Measurements from ENCODE around the gene CYP1B1.
"Not testable (repeated sequence)": the region's sequence is repeated elsewhere in the genome, so short reads cannot be mapped to it uniquely, and the experiment has no call there.

The CYP1B1 gene

DNA sequence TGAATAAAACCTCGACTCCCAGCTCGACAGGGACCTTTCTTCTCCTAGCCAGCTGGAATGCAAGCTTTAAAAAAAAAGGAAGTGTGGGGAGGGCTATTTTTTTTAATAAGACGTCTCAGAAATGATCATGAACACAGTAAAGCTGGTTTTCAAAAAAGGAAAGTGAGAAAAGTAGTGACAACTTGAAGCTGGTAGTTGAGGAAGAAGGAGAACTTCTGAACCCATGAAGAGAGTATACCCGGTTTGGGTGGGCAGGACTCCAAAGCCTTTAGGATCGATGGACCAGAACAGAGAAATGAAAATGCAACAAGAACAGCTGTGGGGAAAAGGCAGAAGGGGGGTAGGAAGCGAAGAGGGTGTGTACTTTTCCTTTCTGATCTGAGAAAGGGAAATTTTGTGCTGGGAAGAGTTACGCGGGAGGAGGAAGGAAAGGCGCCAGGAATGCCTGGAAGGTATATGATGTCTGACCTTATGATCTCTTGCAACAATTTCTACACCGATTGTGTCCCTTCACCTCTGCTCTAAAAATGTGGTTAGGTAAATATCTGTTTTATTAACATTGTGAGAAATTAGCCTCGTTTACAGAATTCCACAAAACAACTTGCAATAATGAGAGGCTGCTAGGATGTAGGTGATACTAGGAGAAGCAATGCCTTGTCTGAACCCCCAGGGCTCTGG is 22.6 kb upstream of the CYP1B1 start:
- no peak for DNase-seq (ENCODE audit: low read depth in 2 of 2)

GRCh38 chr2:38097988-38098385 is 22.0 kb upstream of the CYP1B1 start:
- no peak for DNase-seq (ENCODE audit: low read depth in 2 of 2)

DNA sequence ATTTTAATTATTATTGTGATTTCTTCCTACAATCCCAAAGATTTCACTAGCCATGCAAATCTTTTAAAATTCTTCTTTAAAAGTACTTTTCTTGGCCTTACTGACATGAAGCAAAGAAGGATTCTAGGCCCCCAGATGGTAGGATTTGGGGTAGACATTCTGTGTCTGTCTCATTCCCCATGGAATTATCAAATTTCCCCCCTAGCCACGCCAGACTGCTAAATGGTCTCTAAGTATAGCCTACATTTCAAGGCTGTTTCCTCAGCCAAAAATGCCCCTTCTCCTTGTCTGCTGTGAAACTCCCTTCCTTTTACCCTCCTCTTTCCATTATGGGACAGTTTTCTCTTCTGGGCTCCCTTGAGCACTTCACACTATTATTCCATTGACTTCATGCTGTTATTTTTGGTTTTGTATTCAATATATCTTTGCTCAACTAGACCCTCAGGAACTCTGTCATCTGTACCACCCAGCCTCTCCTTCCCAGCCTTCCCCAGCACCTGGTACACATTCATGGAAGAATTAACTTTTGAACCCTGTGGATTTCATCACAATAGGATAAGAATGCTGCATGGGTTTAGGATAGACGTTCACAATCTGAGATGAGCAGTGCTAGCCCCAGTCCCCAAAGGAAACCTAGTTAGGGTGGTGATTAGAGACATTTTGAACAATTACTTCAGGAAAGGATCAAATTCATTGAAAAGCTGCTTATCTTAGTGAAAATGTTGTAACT is 21.5 kb upstream of the CYP1B1 start:
- no peak for DNase-seq (ENCODE audit: low read depth in 2 of 2)

GRCh38 chr2:38095996-38096861 is 20.3 kb upstream of the CYP1B1 start:
- no peak for DNase-seq (ENCODE audit: low read depth in 2 of 2)

- DNase-seq (ENCODE audit: low read depth in 2 of 2): no peak
Observed at GRCh38 chr2:38095079-38095995, 19.4 kb upstream of the CYP1B1 start.

DNA sequence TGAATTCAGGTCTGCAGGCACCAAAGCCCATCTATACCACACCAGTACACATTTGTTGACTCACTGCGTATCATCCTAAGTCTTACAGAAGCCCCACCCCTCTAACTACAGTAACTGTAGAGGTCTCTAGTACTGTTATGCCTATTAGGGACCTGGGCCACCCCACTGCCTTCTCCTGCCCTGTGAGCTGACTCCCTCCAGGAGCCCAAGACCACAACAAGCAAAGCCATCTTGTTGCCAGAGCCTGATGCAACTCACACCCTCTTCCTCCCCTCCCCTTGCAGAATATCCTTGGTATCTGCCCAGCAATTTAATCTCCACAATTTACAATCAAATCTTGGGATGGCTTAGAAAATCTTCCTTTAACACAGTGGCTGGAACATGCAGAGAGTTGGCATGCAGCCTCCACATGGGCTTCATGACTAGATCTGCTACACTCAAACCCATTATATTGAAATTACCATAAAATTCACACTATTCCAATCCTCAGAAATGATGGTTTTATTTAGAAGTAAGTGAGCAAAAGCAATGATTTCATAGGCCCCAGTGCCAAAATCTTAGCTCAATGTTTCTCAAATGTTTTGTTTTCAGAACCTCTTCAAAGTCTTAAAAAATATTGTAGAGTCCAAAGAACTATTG is 17.7 kb upstream of the CYP1B1 start:
- DNase-seq (ENCODE audit: low read depth in 2 of 2): no peak

GRCh38 chr2:38092196-38092902 is 16.4 kb upstream of the CYP1B1 start:
- DNase-seq (ENCODE audit: low read depth in 2 of 2): no peak

GRCh38 chr2:38091760-38092159 is 15.8 kb upstream of the CYP1B1 start:
- no peak for DNase-seq (ENCODE audit: low read depth in 2 of 2)

DNA sequence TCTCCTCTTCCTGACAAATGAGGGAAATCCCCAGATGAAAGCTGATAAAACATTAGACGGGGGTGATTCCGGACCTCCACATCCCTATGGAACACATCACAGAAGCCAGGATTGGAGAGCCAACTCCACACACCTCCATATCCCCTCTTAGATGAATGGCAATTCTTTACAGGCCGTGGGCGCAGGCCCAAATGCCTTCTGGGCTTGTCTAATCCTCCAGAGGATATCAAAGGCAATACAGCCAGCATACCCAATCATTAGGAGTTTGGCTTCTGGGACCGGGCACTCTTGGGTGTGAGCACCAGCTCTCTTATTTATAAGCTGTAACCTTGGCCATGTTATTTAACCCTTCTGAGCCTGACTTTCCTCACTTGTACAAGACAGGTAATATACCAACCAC is 15.0 kb upstream of the CYP1B1 start:
- no peak for DNase-seq (ENCODE audit: low read depth in 2 of 2)

DNA sequence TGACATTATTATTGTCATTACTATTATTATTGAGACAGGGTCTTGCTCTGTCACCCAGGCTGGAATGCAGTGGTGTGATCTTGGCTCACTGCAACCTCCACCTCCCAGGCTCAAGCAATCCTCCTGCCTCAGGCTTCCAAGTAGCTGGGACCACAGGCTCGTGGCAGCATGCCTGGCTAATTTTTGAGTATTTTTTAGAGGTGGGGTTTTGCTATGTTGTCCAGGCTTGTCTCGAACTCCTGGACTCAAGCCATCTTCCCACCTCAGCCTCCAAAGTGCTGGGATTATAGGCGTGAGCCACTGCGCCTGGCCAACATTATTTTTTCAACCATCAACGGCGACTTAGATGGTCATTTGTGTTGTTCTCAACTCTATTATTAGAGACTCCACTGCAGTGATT is 14.3 kb upstream of the CYP1B1 start:
- not testable (repeated sequence) for DNase-seq (ENCODE audit: low read depth in 2 of 2)

DNA sequence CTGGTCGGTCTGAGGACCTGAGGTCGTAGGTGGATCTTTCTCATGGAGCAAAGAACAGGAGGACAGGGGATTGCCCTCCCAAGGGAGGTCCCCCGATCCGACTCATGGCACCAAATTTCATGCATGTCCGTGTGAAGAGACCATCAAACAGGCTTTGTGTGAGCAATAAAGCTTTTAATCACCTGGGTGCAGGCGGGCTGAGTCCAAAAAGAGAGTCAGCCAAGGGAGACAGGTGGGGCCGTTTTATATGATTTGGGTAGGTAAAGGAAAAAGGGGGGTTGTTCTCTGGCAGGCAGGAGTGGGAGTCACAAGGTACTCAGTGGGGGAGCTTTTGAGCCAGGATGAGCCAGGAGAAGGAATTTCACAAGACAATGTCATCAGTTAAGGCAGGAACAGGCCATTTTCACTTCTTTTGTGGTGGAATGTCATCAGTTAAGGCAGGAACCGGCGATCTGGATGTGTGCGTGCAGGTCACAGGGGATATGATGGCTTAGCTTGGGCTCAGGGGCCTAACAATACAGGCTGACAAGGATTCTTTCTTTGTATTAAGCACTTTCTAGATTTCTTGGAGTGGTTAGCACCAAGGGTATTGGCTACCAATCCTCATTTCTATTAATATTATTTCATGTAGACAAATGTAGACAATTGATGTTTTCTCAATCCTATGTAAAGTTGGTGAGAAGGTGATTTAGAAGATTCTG is 10.2 kb upstream of the CYP1B1 start:
- DNase-seq (ENCODE audit: low read depth in 2 of 2): not testable (repeated sequence)

GRCh38 chr2:38084556-38084955 is 8.6 kb upstream of the CYP1B1 start:
- DNase-seq (ENCODE audit: low read depth in 2 of 2): not testable (repeated sequence)

GRCh38 chr2:38082727-38083126 is 6.8 kb upstream of the CYP1B1 start:
- not testable (repeated sequence) for DNase-seq (ENCODE audit: low read depth in 2 of 2)

- DNase-seq (ENCODE audit: low read depth in 2 of 2): no peak
Observed at GRCh38 chr2:38080346-38080745, 4.4 kb upstream of the CYP1B1 start.

DNA sequence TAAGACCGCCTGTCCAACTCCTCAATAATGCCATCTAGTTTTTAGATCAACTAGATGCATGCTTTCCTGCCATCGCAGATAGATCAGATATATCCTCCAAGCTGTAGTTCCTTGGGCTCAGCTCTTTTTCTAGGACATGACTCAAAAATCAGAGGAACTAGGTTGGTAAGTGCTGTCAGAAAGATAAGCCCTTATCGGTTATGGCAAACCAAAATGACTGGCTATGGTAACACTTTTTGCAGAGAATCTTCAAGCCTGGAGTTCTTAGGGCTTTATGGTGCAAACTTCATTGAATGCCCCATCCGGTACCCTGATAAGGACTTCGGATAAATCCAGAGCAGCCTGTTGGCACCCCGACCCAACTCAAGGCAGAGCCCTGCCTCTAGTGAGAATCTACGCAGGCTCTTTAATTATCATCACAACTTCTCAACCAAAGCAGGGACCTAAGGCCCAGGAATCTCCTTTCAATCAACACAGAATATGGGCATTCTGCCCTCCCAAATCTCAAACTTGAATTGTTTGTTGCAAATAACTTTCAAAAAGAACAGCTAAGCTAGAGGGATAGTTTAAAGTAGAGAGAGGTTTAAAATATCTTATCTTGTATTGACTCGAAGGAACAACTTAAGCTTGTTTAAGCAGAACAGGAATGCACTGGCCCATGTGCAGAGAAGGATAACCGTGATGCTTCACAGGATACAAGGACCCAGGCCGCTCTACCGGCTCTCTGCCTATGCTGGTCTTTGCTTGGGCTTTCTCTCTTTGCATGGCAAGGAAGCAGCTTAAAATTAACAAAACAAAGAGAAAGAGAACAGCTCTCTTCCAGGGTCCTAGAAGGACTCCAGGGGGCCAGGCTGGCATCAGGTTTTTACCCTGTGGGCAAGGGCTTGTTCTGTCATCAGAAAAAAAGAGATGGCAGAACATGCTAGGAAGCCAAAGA is 3.4 kb upstream of the CYP1B1 start:
- no peak for DNase-seq (ENCODE audit: low read depth in 2 of 2)

- DNase-seq (ENCODE audit: low read depth in 2 of 2): no peak
Observed at GRCh38 chr2:38077431-38077769, 1.4 kb upstream of the CYP1B1 start.

GRCh38 chr2:38076710-38077430 is 919 bp upstream of the CYP1B1 start:
- DNase-seq (ENCODE audit: low read depth in 2 of 2): peak; percentile 56 to 66

DNA sequence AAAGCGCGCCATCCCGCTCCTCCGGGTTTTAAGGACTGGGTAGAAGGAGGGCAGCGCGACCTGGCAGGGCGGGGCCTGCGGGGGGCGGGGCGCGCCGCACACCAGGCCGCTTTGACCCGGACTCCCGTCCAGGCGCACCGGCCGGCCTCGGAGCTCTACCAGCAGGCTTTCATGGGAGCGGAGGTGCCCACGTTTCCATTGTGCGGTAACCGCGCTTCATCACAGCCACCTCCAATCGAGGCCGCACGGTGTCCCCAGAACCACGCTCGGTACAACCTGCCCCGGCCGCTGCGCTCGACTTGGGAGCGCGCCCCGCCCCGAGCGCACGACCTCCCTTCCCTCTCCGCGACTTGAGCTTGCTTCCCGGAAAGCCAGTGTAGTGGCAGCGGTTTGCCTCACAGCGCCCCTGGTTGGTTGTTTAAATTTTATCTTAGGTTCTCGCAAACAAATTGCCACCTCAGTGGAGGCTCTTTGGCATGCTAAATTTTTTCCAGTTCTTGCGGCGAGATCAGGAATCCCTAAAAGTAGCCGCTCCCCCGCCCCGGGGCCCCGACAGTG is 280 bp upstream of the CYP1B1 start:
- DNase-seq (ENCODE audit: low read depth in 2 of 2): peak; percentile 21 to 48
